Spinal cord (tissue), 4 donors: ENCODE data around the gene KDM3B. TPM values are rescaled to one million over a fixed set of nuclear protein-coding genes. Genes with fewer than 3 reads are reported as not detected.

Experiments
- polyA plus RNA-seq, 2 donors: library from polyadenylated mRNA; unstranded; fragments of 120-200 nt; gene quantifications; one replicate each; pipeline ENCODE4 v1.2.1, GENCODE V29; 2013; ENCODE audit not compliant: insufficient read length in 2 of 2
- small RNA-seq: library from RNA; depleted of rRNA; stranded (forward); fragments of <200 nt; gene quantifications from one replicate; pipeline ENCODE3, GENCODE V24; 2014; ENCODE audit warnings: low replicate concordance
- total RNA-seq, 2 donors: library from RNA; depleted of rRNA in 1 of 2; stranded (reverse); fragments of 120-200 nt in 1 of 2; fragments of >200 nt in 1 of 2; gene quantifications; one replicate each; pipeline versions ENCODE4 v1.2.3 to v1.2.4, GENCODE V29; 2013 to 2014

Gene KDM3B
- total and polyA plus RNA-seq, 4 donors = 62.2 to 77.8 (median 75.0) TPM

Small RNAs within 50 kb of the gene (small RNA-seq; reads per million reads assigned to genes)
- gene AC113403.1 = not detected

Other genes starting within 250 kb of the KDM3B start
- gene NME5, start 213.3 kb upstream of the KDM3B start, total RNA-seq = 10 to 100 TPM; 17.0 to 21.0 TPM
- 10 to 100 TPM; 23.8 to 24.4 TPM for gene NME5, start 213.3 kb upstream of the KDM3B start, polyA plus RNA-seq
- 10 to 100 TPM; 47.0 to 72.7 TPM for gene BRD8, start 174.1 kb upstream of the KDM3B start, total RNA-seq
- gene BRD8, start 174.1 kb upstream of the KDM3B start, polyA plus RNA-seq = 100 to 1,000 TPM in 1 of 2 donors, 10 to 100 TPM in 1; 86.7 to 111 TPM
- gene KIF20A, start 173.6 kb upstream of the KDM3B start, total RNA-seq = 10 to 100 TPM; 13.5 to 18.7 TPM
- 10 to 100 TPM; 11.5 to 14.0 TPM for gene KIF20A, start 173.6 kb upstream of the KDM3B start, polyA plus RNA-seq
- gene CDC23, start 139.4 kb upstream of the KDM3B start, total RNA-seq = 10 to 100 TPM; 40.0 to 47.5 TPM
- gene CDC23, start 139.4 kb upstream of the KDM3B start, polyA plus RNA-seq = 10 to 100 TPM; 37.9 to 38.6 TPM
- 1 to 10 TPM; 3.2 to 6.3 TPM for gene GFRA3, start 78.1 kb upstream of the KDM3B start, total RNA-seq
- 10 to 100 TPM in 1 of 2 donors, 1 to 10 TPM in 1; 2.8 to 13.6 TPM for gene GFRA3, start 78.1 kb upstream of the KDM3B start, polyA plus RNA-seq
- gene CDC25C, start 20.9 kb upstream of the KDM3B start, total RNA-seq = 1 to 10 TPM; 3.7 to 4.4 TPM
- 1 to 10 TPM; 3.3 to 4.2 TPM for gene CDC25C, start 20.9 kb upstream of the KDM3B start, polyA plus RNA-seq
- 10 to 100 TPM; 21.5 to 26.2 TPM for gene FAM53C, start 14.4 kb upstream of the KDM3B start, total RNA-seq
- 10 to 100 TPM; 33.8 to 34.9 TPM for gene FAM53C, start 14.4 kb upstream of the KDM3B start, polyA plus RNA-seq
- gene REEP2, start 86.4 kb downstream of the KDM3B start, total RNA-seq = 10 to 100 TPM; 48.1 to 90.8 TPM
- 100 to 1,000 TPM; 243 to 272 TPM for gene REEP2, start 86.4 kb downstream of the KDM3B start, polyA plus RNA-seq
- gene EGR1, start 112.8 kb downstream of the KDM3B start, total RNA-seq = 10 to 100 TPM; 18.0 to 22.9 TPM
- gene EGR1, start 112.8 kb downstream of the KDM3B start, polyA plus RNA-seq = 10 to 100 TPM; 29.1 to 93.2 TPM
- gene ETF1, start 190.6 kb downstream of the KDM3B start, total RNA-seq = 10 to 100 TPM; 61.6 to 73.7 TPM
- gene ETF1, start 190.6 kb downstream of the KDM3B start, polyA plus RNA-seq = 10 to 100 TPM; 55.7 to 64.2 TPM
- gene HSPA9, start 222.7 kb downstream of the KDM3B start, total RNA-seq = 100 to 1,000 TPM; 218 to 236 TPM
- gene HSPA9, start 222.7 kb downstream of the KDM3B start, polyA plus RNA-seq = 100 to 1,000 TPM; 232 to 236 TPM